H1 (cell line): ENCODE measurements around the gene CXCL3. TPM values are rescaled to one million over a fixed set of nuclear protein-coding genes. Genes with fewer than 3 reads are reported as not detected.

Experiments
- CTCF ChIA-PET: fragments of 300-600 bp; sonication (Branson Sonifier 250); formaldehyde crosslinking; loops from one replicate; lab custom pipeline; 2021; ENCODE audit not compliant: partially characterized antibody; lab: Charles Lee
- POLR2A ChIA-PET: fragments of 300-600 bp; sonication (Branson Sonifier 250); formaldehyde crosslinking; loops from one replicate; lab custom pipeline; 2021; ENCODE audit warnings: inconsistent platforms; ENCODE audit not compliant: partially characterized antibody; lab: Charles Lee
- DNase-seq, 2 experiments: peaks; one replicate each; pipeline versions ENCODE4 v3.0.0 to v3.0.0-alpha.2; 2010 to 2022; ENCODE audit warnings: low spot score in 2 of 2, low read depth in 1 of 2, mixed read lengths in 1 of 2
- FAIRE-seq: peaks from 2 replicates; lab custom pipeline; 2011; peaks lifted over from hg19 to GRCh38; lab: Jason Lieb, UNC
- H2AFZ ChIP-seq: 2 replicates; pipeline ENCODE4 v1.8.1; 2012; ENCODE audit warnings: low read length, inconsistent platforms
- H2AK5ac ChIP-seq: 2 replicates; pipeline ENCODE4 v1.6.1; 2013; ENCODE audit warnings: low read depth, low read length
- H2BK120ac ChIP-seq: replicated peaks from 2 replicates; pipeline ENCODE3; 2013; ENCODE audit warnings: low read depth, low read length, inconsistent platforms
- H2BK12ac ChIP-seq: 2 replicates; pipeline ENCODE4 v1.6.1; 2013; ENCODE audit warnings: low read depth, low read length
- H2BK15ac ChIP-seq: 2 replicates; pipeline ENCODE4 v1.6.1; 2013; ENCODE audit warnings: low read length
- H2BK20ac ChIP-seq: 2 replicates; pipeline ENCODE4 v1.6.1; 2013; ENCODE audit warnings: low read length
- H2BK5ac ChIP-seq: 2 replicates; pipeline ENCODE4 v1.6.1; 2013; ENCODE audit warnings: low read depth, low read length
- H3K14ac ChIP-seq: 2 replicates; pipeline ENCODE4 v1.6.1; 2013; ENCODE audit warnings: inconsistent platforms; ENCODE audit not compliant: insufficient read length
- H3K18ac ChIP-seq: 2 replicates; pipeline ENCODE4 v1.6.1; 2013; ENCODE audit warnings: low read length; ENCODE audit errors: extremely low read depth
- H3K23ac ChIP-seq: 2 replicates; pipeline ENCODE4 v1.6.1; 2013; ENCODE audit warnings: inconsistent platforms; ENCODE audit not compliant: insufficient read length
- H3K23me2 ChIP-seq: 2 replicates; pipeline ENCODE4 v1.6.1; 2013; ENCODE audit warnings: low read depth, low read length
- H3K27ac ChIP-seq: 2 replicates; pipeline ENCODE4 v1.6.1; 2011; ENCODE audit warnings: low read depth, low read length, inconsistent platforms
- H3K27me3 ChIP-seq, 4 experiments: replicated peaks in 1 of 4; 1 replicate in 1 of 4; 2 replicates in 3 of 4; pipeline versions ENCODE4 v1.6.1 to v1.8.1; 2011 to 2013; ENCODE audit warnings: low read length in 3 of 4, mild to moderate bottlenecking in 3 of 4, inconsistent platforms in 2 of 4, mixed read lengths in 2 of 4, moderate library complexity in 1 of 4; ENCODE audit not compliant: control insufficient read depth in 3 of 4, insufficient read depth in 3 of 4; ENCODE audit errors: extremely low read depth in 1 of 4
- H3K36me3 ChIP-seq, 4 experiments: 2 replicates each; pipeline versions ENCODE4 v1.6.1 to v1.8.1; 2011 to 2013; ENCODE audit warnings: mild to moderate bottlenecking in 4 of 4, low read length in 3 of 4, moderate library complexity in 2 of 4, control low read depth in 1 of 4, inconsistent platforms in 1 of 4; ENCODE audit not compliant: insufficient read depth in 4 of 4, control insufficient read depth in 2 of 4
- H3K4ac ChIP-seq: replicated peaks from 2 replicates; pipeline ENCODE3; 2013; ENCODE audit warnings: low read length, low read depth, mixed read lengths, inconsistent platforms; ENCODE audit not compliant: insufficient read length
- H3K4me1 ChIP-seq, 4 experiments: replicated peaks in 1 of 4; 1 replicate in 1 of 4; 2 replicates in 3 of 4; pipeline versions ENCODE4 v1.6.1 to v1.8.1; 2011 to 2013; ENCODE audit warnings: low read length in 3 of 4, inconsistent platforms in 2 of 4, mixed read lengths in 1 of 4; ENCODE audit not compliant: insufficient read depth in 4 of 4, control insufficient read depth in 3 of 4
- H3K4me2 ChIP-seq, 2 experiments: 2 replicates each; pipeline versions ENCODE4 v1.6.1 to v1.8.1; 2011 to 2013; ENCODE audit warnings: low read depth in 2 of 2, low read length in 2 of 2, control low read depth in 1 of 2, inconsistent platforms in 1 of 2, mild to moderate bottlenecking in 1 of 2; ENCODE audit not compliant: insufficient read depth in 1 of 2
- H3K4me3 ChIP-seq, 4 experiments: fragments of 200-600, 300-600 bp in 1 of 4; sonication (generic), shearing (Covaris generic), sonication (Bioruptor Twin) in 1 of 4; 2 replicates each; pipeline versions ENCODE4 v1.5.1 to v1.8.1; 2011 to 2016; ENCODE audit warnings: low read length in 4 of 4, low read depth in 3 of 4, control low read depth in 2 of 4, inconsistent platforms in 2 of 4, mild to moderate bottlenecking in 2 of 4, mixed read lengths in 1 of 4, moderate library complexity in 1 of 4; ENCODE audit not compliant: insufficient read depth in 2 of 4; ENCODE audit errors: extremely low read depth in 1 of 4
- H3K56ac ChIP-seq: replicated peaks from 2 replicates; pipeline ENCODE3; 2013; ENCODE audit warnings: low read depth, mild to moderate bottlenecking, mixed read lengths, low read length, inconsistent platforms; ENCODE audit not compliant: insufficient read length
- H3K79me1 ChIP-seq: 2 replicates; pipeline ENCODE4 v1.6.1; 2013; ENCODE audit warnings: low read depth, low read length, control low read depth
- H3K79me2 ChIP-seq, 2 experiments: 2 replicates each; pipeline versions ENCODE4 v1.6.1 to v1.8.1; 2012 to 2013; ENCODE audit warnings: low read length in 2 of 2, mild to moderate bottlenecking in 2 of 2, inconsistent platforms in 1 of 2; ENCODE audit not compliant: insufficient read depth in 2 of 2, control insufficient read depth in 1 of 2
- H3K9ac ChIP-seq, 4 experiments: replicated peaks in 1 of 4; 1 replicate in 1 of 4; 2 replicates in 3 of 4; pipeline versions ENCODE4 v1.6.1 to v1.8.1; 2011 to 2013; ENCODE audit warnings: low read depth in 3 of 4, low read length in 3 of 4, control low read depth in 2 of 4, mild to moderate bottlenecking in 2 of 4, moderate library complexity in 2 of 4, inconsistent platforms in 1 of 4; ENCODE audit errors: extremely low read depth in 1 of 4
- H3K9me3 ChIP-seq, 2 experiments: 2 replicates each; pipeline versions ENCODE4 v1.6.1 to v1.8.1; 2012 to 2013; ENCODE audit warnings: mild to moderate bottlenecking in 2 of 2, moderate library complexity in 2 of 2, control low read depth in 1 of 2, inconsistent platforms in 1 of 2, low read depth in 1 of 2, low read length in 1 of 2, mixed read lengths in 1 of 2; ENCODE audit not compliant: insufficient read depth in 2 of 2
- H4K20me1 ChIP-seq, 2 experiments: replicated peaks in 1 of 2; 2 replicates each; pipeline versions ENCODE3 to v1.8.1; 2011 to 2013; ENCODE audit warnings: inconsistent platforms in 2 of 2, low read length in 2 of 2, mild to moderate bottlenecking in 1 of 2; ENCODE audit not compliant: insufficient read depth in 2 of 2, control insufficient read depth in 1 of 2
- H4K5ac ChIP-seq: 2 replicates; pipeline ENCODE4 v1.6.1; 2013; ENCODE audit warnings: low read length, low read depth, mixed read lengths, inconsistent platforms; ENCODE audit not compliant: insufficient read length
- H4K8ac ChIP-seq: 2 replicates; pipeline ENCODE4 v1.8.0; 2013; ENCODE audit warnings: mild to moderate bottlenecking, moderate library complexity, low read length, inconsistent platforms; ENCODE audit not compliant: insufficient read depth; ENCODE audit errors: extremely low read depth
- H4K91ac ChIP-seq: replicated peaks from 2 replicates; pipeline ENCODE3; 2013; ENCODE audit warnings: low read length, mixed read lengths, inconsistent platforms; ENCODE audit not compliant: insufficient read length
- ASH2L ChIP-seq: fragments of 200-600, 300-600 bp; sonication (generic); IDR thresholded peaks from one replicate; pipeline ENCODE4 v1.7.1; 2017; ENCODE audit warnings: low read length
- POLR2AphosphoS5 ChIP-seq: IDR thresholded peaks from 2 replicates; pipeline ENCODE4 v1.6.1; 2011; ENCODE audit warnings: low read depth, low read length
- SP4 ChIP-seq: IDR thresholded peaks from 2 replicates; pipeline ENCODE4 v1.6.1; 2012; ENCODE audit warnings: low read length, inconsistent platforms
- polyA plus RNA-seq, 7 experiments: library from polyadenylated mRNA; depleted of rRNA in 3 of 7; stranded (reverse) in 5 of 7; unstranded in 2 of 7; fragments of >200 nt in 5 of 7; fragments of 200-250 nt in 2 of 7; gene quantifications; 1 replicate in 5 of 7; 2 replicates in 1 of 7; 4 replicates in 1 of 7; pipeline versions ENCODE4 v1.2.1 to v1.2.3, GENCODE V29; 2011 to 2013; ENCODE audit warnings: missing spikeins in 2 of 7, mixed read lengths in 2 of 7
- total RNA-seq: library from RNA; stranded (reverse); fragmentation: NEBNext Ultra II Directional; extraction: Animal tissue kit (Norgen Biotek cat#: 25700); gene quantifications from 2 replicates; pipeline ENCODE4 v1.2.1, GENCODE V29; 2021

The CXCL3 gene
- total and polyA plus RNA-seq, 2 of the 8 experiments (the other 6 are each of a cell fraction or from before 2014, with no cell fraction given), result 3.1 to 5.2 TPM

DNA sequence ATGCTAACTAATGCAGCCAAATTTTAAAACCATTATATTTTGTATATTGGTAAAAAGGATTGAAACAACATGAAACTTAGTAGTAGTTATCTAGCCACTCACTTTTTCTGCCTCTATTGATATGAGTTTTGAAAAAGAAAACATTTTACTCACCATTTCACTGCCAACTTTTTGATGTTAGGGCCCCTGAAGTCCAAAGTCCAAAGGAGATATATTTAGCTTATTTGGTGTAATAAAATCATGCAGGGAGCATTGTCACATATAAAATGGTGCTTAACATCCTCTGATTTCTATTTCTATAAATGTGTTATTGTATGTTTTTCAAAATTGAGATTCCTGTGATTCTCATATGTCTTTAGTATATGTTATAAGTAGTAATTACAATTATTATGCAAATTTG lies 24.5 kb upstream of the CXCL3 start (continued):
- TF ChIP-seq POLR2AphosphoS5, result no peak

DNA sequence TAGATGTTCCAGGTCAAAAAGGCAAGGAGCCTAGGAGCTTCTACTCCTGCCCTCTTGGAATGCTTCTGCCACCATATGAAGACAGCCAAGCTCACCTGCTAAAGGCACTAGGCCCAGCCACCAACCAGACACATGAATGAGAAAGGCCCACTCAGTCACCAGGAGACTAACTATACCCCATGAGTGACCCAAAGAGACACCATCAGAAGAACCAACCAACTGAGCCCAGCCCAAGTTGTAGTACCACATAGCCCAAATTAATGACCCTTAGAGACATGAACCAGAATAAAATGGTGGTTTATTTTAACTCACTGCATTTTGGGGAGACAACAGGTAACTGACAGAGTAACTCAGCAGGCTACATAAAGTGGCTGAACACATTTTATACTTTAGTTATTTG lies 22.9 kb upstream of the CXCL3 start:
- no peak for FAIRE-seq

More for the DNA sequence above, 22.9 kb upstream of the CXCL3 start:
- no peaks in the 10 kb centered on the region; a peak in 1 of 8 replicates for H3K36me3 ChIP-seq
- DNase-seq, result no peak
- no peak overlapping the region for H2AK5ac ChIP-seq
- H3K23ac ChIP-seq, result no peak overlapping the region
- H3K27me3 ChIP-seq, result no peaks in the 10 kb centered on the region
- no peak overlapping the region for H3K18ac ChIP-seq
- H3K4ac ChIP-seq, result no peak overlapping the region
- H3K9me3 ChIP-seq, result no peaks in the 10 kb centered on the region; a peak in 1 of 4 replicates
- no peak overlapping the region for H3K4me2 ChIP-seq
- H3K56ac ChIP-seq, result no peak overlapping the region
- H4K91ac ChIP-seq, result no peak overlapping the region
- H2BK120ac ChIP-seq, result no peak overlapping the region
- H4K20me1 ChIP-seq, result no peaks in the 10 kb centered on the region
- no peak overlapping the region for H2BK20ac ChIP-seq
- POLR2A ChIA-PET, result interaction anchor here (0.7 kb wide), 1 partner anchor 197 kb away, joined by 3 read pairs; no protein-coding TSS in a partner anchor
- no peak for TF ChIP-seq SP4
- no peak for TF ChIP-seq ASH2L
- TF ChIP-seq, all 59 proteins: peak for 0
- Histone ChIP-seq H3K79me1 (no peaks in the 10 kb centered on the region), H3K9ac (no peak overlapping the region), H4K5ac (no peak overlapping the region), H3K27ac (no peak overlapping the region), H3K4me3 (no peak overlapping the region), H3K23me2 (no peaks in the 10 kb centered on the region), H3K14ac (no peak overlapping the region), H2AFZ (no peak overlapping the region), H3K79me2 (no peaks in the 10 kb centered on the region), H2BK15ac (no peak overlapping the region), H4K8ac (no peak overlapping the region; the same call in 1 of the 2 replicates), H2BK12ac (no peak overlapping the region), H2BK5ac (no peak overlapping the region), H3K4me1 (peaks cover 0 to 2% (median 0%) of the 10 kb centered on the region in 4 experiments; a peak in 1 of 7 replicates)
- CTCF ChIA-PET, result interaction anchor here (0.6 to 2.0 kb wide), 3 partner anchors 16 to 332 kb away, joined by 3 to 5 read pairs (median 3); no protein-coding TSS in a partner anchor
